HG03442 (cell line): ENCODE results near the gene SMIM45.

Source experiments
- ATAC-seq: cut with Tn5 transposase; IDR thresholded peaks from one replicate; pipeline ENCODE4 v1.9.1; 2021; ENCODE audit warnings: mild to moderate bottlenecking, moderate library complexity; ENCODE audit not compliant: unreplicated experiment

SMIM45 gene

GRCh38 chr22:41966607-41967240 is 14.8 kb downstream of the SMIM45 start:
- ATAC-seq: no peak

DNA sequence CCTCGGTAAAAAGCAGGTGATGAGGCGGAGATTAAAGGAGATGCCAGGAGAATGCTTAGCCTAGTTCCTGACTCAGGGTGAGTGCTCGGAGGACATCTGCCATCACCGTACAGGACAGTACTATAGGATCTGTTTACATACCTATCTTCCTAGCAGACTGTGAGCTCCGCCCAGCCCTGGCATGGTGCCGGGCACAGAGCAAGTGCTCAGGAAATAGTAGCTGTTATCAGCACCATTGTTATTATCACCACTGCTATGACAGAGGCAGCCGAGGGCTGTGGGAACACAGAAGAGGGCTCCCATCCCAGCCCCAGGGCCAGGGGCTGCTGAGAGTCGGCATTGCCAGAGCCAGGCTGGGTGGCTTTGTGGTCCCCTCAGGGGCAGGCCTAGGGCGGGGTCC is 16.7 kb downstream of the SMIM45 start:
- ATAC-seq: no peak

DNA sequence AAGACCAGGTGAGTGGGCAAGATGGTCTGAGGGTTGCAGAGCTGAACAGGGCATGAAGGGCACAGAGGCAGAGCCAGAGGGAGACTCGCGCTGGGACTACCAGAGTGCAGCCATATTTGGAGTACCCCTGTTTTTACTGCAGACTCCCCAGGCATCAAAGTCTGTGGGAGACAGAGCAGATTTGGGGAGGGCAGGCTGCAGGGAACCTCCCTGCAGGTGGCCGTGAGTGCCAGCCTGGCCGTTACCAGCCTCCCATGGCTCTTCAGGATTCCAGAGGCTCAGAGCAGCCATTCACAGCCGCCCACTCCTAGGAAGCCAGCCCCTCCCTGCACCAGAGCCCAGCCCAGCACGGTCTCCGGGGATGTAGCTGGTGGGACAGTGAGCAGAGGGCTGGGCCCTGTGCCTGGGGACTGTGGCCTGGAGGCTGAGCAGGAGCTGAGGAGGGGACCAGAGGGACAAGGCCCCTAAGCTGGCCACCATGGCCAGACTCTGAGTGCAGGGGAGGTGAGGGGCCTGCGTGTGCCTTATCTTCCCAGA is 17.2 kb downstream of the SMIM45 start, which contains the start of gene SEPTIN3:
SEPTIN3 (plus strand) TSS at position 334 of the 537 bp plus-strand sequence. CDS start 2,050 bp downstream, outside the sequence.
- no peak for ATAC-seq

GRCh38 chr22:41970601-41971000 is 18.7 kb downstream of the SMIM45 start:
- no peak for ATAC-seq

GRCh38 chr22:41971431-41971830 is 19.5 kb downstream of the SMIM45 start:
- ATAC-seq: no peak

DNA sequence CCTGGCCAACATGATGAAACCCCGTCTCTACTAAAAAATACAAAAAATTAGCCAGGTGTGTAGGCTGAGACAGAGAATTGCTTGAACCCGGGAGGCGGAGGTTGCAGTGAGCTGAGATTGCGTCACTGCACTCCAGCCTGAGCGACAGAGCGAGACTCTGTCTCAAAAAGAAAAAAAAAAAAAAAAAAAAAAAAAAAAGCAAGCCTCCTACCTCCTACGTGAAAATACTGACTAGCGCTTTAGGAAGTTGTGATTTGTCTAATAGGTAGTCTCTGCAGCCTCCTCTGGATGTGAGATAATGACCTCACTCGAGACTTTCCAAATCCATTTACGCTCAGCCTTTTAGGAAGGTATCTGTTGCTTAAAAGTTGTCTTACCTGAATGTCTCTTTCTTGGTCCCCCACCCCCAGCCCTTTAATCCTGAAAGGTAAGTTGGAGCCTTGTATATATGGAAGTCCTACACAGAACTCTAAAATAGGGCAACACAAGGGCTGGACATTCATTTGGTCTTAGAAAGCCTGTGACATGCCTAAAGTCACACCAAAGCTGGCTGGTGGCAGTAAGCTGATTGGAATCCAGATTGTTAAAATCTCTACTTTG is 22.8 kb downstream of the SMIM45 start:
- ATAC-seq: no peak

DNA sequence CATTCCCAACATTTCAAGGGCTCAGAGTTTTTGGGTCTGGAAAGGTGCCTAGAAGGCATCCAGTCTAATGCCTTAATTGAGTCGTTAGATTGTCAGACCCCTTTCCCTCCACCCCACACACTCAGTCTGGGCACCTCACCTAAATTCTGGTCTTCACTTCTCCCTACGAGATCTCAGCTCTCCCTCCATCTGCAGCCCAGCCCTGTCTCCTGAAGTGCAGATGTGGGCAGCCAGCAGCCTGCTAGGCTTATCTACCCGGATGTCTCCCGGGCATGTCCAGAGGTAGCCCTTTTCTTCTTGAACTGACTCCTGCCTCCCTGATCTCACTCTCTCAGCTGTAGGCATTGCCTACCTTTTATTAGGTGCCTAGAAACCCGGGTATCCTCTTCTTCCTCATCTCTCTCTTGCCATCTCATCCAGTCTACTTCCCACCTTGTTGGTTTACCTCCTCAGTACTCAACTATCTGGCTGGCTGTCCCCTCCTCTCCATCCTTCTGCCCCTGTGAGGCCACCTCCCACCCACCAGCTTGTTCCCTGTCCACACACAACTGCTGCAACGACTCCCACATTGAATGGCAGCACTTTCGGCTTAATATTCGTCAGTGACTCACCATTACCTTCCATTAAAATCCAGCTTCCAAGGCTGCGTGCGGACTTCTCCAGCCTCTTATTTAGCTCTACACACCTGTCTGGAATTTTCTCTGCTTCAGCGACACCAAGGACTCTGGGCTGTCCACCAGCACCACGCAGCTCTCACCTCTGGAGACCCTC is 23.5 kb downstream of the SMIM45 start:
- ATAC-seq: no peak

DNA sequence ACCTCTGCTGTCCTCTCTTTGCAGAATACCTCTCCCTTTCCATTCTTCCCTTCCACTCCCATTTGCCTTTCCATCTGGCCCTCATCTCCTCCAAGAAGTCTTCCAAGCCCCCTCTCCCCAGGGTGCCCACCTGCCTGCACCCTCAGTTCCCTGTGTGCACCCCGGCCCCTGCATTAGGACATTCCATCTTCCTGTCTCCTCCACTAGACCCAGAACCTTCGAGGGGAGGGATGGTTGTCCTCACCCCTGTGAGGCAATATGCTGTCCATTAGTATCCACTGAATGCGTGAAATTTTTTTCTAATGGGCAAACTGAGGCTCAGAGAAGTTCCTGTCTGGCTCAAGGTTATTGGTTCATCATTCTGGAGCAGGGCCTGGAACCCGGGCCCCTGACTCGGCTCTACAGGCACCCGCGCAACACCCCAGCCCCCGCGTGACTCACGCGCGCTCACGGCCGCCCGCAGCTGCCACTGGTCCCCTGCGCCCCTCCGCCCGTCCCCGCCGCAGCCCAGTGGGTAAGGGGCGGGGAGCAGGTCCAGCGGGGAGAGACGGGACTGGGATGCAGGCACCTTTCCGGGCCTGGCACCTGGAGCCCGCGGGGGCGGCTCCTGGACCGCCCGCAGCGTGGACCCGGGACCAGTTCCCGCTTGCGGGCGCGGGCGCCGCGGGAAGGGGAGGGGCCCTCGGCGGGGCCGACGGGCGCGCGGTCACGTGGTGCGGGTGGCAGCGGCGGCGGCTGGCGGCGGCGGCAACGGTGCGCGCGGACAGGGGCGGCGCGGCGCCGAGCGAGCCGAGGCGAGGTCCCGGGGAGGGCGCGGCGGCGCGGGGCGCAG is 24.3 kb downstream of the SMIM45 start:
- ATAC-seq: no peak

- ATAC-seq: no peak
Observed at GRCh38 chr22:41976961-41977566, 25.1 kb downstream of the SMIM45 start.

- no peak for ATAC-seq
Observed at GRCh38 chr22:41978732-41979131, 26.8 kb downstream of the SMIM45 start.

DNA sequence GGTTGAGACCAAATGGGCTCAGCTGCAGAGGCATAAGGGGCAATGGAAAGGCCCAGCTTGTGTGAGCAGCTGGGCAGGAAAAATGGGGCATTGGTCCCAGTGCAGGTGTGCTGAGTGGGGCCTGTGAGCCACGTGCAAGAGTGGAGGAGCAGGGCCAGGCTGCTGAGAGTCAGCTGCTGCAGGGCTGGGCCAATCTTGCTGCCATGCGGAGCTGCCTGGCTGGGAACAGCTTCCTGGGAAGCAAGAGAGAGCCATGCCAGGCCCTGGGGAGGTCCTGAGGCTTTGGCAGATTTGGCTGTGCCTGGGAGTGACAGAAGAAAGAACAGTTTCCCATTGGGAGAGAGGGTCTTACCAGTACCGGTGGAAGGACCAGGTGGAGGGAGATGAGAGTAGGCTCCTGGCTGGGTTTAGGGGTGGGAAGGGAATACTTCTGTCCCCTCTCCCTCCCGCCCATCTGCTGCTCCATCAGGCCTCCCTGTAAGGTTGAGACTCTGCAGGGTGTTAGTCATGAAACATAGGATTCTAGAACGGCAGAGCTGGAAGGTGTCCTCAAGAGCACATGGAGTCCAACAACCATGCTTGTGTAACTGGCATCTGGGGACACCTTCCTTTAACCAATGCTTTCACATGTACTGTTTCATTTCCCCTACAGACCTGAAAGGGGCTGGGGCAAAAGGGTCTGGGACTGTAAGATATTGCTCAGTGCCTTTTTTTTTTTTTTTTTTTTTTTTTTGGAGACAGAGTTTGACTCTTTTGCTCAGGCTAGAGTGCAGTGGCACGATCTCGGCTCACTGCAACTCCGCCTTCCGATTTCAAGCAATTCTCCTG is 27.7 kb downstream of the SMIM45 start:
- no peak for ATAC-seq

GRCh38 chr22:41982865-41983264 is 30.9 kb downstream of the SMIM45 start:
- ATAC-seq: no peak

- ATAC-seq: no peak
Observed at GRCh38 chr22:41983513-41984405, 31.8 kb downstream of the SMIM45 start.

GRCh38 chr22:41987276-41987675 is 35.3 kb downstream of the SMIM45 start:
- no peak for ATAC-seq

DNA sequence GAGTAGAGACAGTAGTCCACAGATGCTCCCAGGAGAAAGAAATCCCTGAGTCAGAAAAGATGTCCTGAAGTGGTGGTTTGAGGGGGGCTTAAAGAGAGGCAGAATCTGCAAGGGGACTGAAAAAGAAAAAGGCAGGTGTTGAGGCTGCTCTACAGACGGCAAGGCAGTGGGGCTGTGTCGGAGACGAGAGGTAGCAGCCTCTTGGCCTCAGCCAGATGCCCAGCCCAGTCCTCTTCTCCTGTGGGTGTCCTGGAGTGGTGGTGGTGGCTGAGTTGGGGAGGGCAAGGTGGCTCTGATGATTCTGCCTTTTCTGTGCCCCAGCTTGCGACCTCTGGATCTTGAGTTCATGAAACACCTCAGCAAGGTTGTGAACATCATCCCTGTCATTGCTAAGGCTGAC is 37.3 kb downstream of the SMIM45 start:
- no peak for ATAC-seq

DNA sequence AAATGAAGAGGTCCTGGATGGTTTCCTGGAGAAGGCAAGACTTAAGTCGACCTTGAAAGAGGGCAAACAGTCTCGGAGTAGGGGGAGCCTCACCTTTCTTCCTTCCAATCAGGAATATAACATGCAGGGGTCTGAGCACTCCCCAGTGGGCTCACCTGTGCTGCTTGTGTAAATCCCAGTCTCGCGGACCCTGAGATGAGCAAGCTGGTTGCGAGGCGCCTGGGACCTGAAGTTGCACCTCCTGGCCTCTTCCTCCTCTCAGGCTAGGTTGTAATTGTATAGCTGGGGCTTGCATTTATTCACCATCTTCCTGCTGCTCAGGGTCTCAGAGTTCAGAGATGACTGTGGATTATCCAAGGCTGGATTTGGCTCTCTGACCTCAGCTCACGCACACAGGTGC is 39.2 kb downstream of the SMIM45 start:
- no peak for ATAC-seq

GRCh38 chr22:41992496-41992895 is 40.5 kb downstream of the SMIM45 start:
- no peak for ATAC-seq

GRCh38 chr22:41995211-41995610 is 43.3 kb downstream of the SMIM45 start:
- no peak for ATAC-seq

- ATAC-seq: no peak
Observed at GRCh38 chr22:41996826-41997225, 44.9 kb downstream of the SMIM45 start.
